ENCODE data around the gene SERPINA4.

GRCh38 chr14:94582199-94582750, 21.0 kb downstream of the SERPINA4 start:
- TF ChIP-seq CTCF (IDR thresholded peaks at IDR 0.05): no peak
- no peak for TF ChIP-seq POLR2A (IDR thresholded peaks at IDR 0.05)
